NT2/D1 (cell line): ENCODE measurements around the gene MYL11.
"Not testable (repeated sequence)": the region's sequence is repeated elsewhere in the genome, so short reads cannot be mapped to it uniquely, and the experiment has no call there.

Source experiments
- DNase-seq: peaks from one replicate; pipeline ENCODE4 v3.0.0-alpha.2; 2011; ENCODE audit warnings: low read depth, low spot score
- H3K27me3 ChIP-seq: 2 replicates; pipeline ENCODE4 v1.6.0; 2011; ENCODE audit warnings: mild to moderate bottlenecking; ENCODE audit not compliant: insufficient read length, insufficient read depth
- H3K36me3 ChIP-seq: 2 replicates; pipeline ENCODE4 v1.6.1; 2011; ENCODE audit warnings: mild to moderate bottlenecking, low read length, mixed read lengths; ENCODE audit not compliant: insufficient read depth, insufficient read length
- H3K4me1 ChIP-seq: 2 replicates; pipeline ENCODE4 v1.5.1; 2011; ENCODE audit not compliant: insufficient read depth, insufficient read length
- H3K4me3 ChIP-seq: 2 replicates; pipeline ENCODE4 v1.5.1; 2011; ENCODE audit warnings: low read depth; ENCODE audit not compliant: insufficient read length
- H3K9ac ChIP-seq: 2 replicates; pipeline ENCODE4 v1.6.0; 2011; ENCODE audit warnings: low read depth; ENCODE audit not compliant: insufficient read length
- H3K9me3 ChIP-seq: 2 replicates; pipeline ENCODE4 v1.5.1; 2011; ENCODE audit warnings: mild to moderate bottlenecking, low read length; ENCODE audit not compliant: insufficient read depth
- SUZ12 ChIP-seq: IDR thresholded peaks from 2 replicates; pipeline ENCODE4 v1.6.1; 2011; ENCODE audit not compliant: insufficient read length, insufficient read depth; ENCODE audit errors: extremely low read depth
- YY1 ChIP-seq: IDR thresholded peaks from 2 replicates; pipeline ENCODE4 v1.6.1; 2011; ENCODE audit not compliant: insufficient read length, insufficient read depth
- ZNF274 ChIP-seq: IDR thresholded peaks from 2 replicates; pipeline ENCODE4 v1.6.1; 2011; ENCODE audit warnings: mild to moderate bottlenecking, low read depth, low read length

The MYL11 gene

GRCh38 chr16:30374538-30374937, at the start of gene MYL11:
Gene MYL11 (plus strand): TSS chr16:30374802. CDS start chr16:30374858, 56 bp downstream.
- Histone ChIP-seq H3K4me1 (peaks cover 12% of the 10 kb centered on the region), H3K4me3 (no peak within 1 kb of the TSS), H3K27me3 (no peaks in the 10 kb centered on the region), H3K9me3 (no peaks in the 10 kb centered on the region), H3K36me3 (no peaks in the 10 kb centered on the region), H3K9ac (no peak within 1 kb of the TSS)
- TF ChIP-seq YY1 (no peak), SUZ12 (no peak), ZNF274 (no peak)
- no peak for DNase-seq

DNA sequence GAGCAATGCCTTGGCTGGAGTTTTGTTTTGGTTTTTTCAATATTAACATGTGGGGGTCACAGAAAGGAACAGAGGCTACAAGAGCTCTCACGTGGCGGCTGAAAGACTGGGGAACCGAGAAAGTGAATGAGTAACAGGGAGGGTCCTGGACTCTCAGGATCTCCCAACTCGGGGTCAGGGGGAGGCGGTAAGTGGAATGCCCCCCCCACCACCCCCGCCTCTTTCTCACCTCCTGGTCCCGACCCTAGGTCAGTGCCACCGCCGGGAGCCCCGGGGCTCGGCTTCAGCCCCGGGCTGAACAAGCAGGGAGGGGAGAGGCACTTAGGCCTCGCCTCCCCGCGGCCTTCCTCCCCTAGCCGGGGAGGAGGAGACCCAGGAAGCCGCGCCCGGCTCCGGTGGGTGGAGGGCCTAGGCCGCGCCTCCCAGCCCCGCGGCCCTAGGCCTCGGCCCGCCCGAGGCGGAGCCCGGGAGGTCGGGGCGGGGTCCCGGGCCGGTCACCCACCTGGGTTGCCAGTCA, 40.1 kb upstream of the MYL11 start:
- DNase-seq, result peak; percentile 56
- H3K36me3 ChIP-seq, H3K9ac ChIP-seq, H3K9me3 ChIP-seq, H3K4me1 ChIP-seq, H3K27me3 ChIP-seq: not testable (repeated sequence)
- H3K4me3 ChIP-seq, result peak overlapping the region; percentile 86

DNA sequence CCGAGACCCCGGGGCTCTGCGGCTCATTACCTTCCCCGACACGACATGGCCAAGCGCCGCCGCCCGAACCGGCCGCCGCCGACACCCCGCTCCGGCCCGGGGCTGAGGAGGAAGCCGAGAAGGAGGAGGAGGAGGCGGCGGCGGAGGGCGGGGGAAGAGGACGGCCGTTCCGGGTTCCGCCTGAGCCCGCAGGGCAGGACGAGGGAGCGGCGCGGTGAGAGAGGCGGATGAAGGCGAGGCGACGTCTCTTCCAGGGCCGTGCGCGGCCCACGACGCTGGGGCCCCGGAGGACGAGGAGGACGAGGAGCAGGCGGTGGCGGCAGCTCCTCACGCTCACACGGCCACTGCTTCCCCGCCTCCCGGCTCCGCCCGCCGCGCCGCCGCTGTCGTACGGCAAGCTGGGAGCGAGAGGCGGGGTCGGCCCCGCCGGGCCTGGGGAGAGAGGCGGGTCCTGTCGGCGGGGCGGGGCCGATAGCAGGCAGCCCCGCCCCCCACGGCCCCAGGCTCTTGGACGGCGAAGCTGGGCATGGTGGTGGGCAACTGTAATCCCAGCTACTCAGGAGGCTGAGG, 39.5 kb upstream of the MYL11 start:
- not testable (repeated sequence) for H3K36me3 ChIP-seq, H3K4me1 ChIP-seq, H3K9me3 ChIP-seq, H3K27me3 ChIP-seq
- H3K4me3 ChIP-seq, result peak overlapping the region; percentile 86
- peak; percentile 65 for DNase-seq
- peak overlapping the region; percentile 95 for H3K9ac ChIP-seq

DNA sequence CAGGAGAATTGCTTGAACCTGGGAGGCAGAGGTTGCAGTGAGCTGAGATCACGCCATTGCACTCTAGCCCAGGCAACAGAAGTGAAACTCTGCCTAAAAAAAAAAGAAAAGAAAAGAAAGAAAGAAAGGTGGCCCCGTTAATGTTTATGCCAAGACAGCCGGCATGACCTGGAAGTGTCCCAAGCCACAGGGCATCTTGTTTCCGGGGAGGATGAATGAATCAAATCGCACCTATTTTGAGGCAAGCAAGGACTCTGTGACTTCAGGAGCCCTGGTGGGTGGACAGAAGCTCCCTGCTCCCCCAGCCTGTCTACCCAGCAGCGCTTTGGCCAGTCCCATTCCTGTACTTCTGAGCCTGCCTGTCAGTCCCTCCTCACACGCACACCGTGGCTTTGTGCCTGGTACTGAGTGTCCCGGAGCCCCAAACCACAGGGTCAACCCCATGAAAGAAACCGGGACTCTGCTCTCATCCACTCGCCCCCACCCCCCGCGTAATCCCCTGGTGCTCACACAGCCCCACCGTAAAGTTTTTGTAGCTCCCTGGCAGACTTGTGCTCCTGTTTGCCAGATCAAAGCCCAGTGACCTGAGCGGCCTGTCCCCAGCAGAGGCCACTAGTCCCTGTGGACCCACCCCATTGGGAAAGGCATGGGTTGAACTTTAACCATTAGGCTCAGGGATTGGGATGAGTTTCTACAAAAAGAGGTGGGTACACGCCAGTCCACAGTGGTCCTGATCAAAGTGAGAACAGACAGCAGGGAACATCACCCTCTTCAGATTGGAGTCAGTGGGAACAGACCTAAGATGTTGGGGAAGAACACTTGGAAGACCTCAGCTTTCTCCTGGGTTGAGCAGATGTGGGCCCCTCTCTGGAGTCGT, 38.8 kb upstream of the MYL11 start:
- Histone ChIP-seq H3K27me3 (no peaks in the 10 kb centered on the region), H3K36me3 (peaks cover 5% of the 10 kb centered on the region), H3K9me3 (no peaks in the 10 kb centered on the region), H3K4me1 (peaks cover 5% of the 10 kb centered on the region), H3K9ac (no peak overlapping the region), H3K4me3 (peak overlapping the region; percentile 5)
- TF ChIP-seq YY1 (no peak), ZNF274 (no peak)
- no peak for DNase-seq

DNA sequence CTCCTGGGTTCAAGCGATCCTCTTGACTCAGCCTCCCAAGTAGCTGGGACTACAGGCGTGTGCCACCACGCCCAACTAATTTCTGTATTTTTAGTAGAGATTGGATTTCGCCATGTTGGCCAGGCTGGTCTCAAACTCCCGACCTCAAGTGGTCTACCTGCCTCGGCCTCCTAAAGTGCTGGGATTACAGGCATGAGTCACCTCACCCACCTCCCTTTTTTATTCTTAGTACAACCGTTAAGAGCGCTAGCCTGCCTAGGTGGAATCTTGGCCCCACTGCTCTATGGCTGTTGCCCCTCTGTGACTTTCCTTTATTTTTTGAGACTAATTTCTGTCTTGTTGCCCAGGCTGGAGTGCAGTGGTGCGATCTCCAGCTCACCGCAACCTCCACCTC, 36.6 kb upstream of the MYL11 start:
- H3K27me3 ChIP-seq, H3K9ac ChIP-seq, H3K36me3 ChIP-seq: not testable (repeated sequence)

GRCh38 chr16:30338715-30339114, 35.9 kb upstream of the MYL11 start:
- not testable (repeated sequence) for H3K4me1 ChIP-seq, H3K27me3 ChIP-seq, H3K9me3 ChIP-seq, DNase-seq, H3K9ac ChIP-seq, H3K4me3 ChIP-seq, H3K36me3 ChIP-seq

More for the DNA sequence above, 36.6 kb upstream of the MYL11 start:
- not testable (repeated sequence) for H3K9me3 ChIP-seq, H3K4me1 ChIP-seq, H3K4me3 ChIP-seq, DNase-seq

GRCh38 chr16:30340621-30341020, 34.0 kb upstream of the MYL11 start:
- TF ChIP-seq ZNF274, result no peak
- no peak for TF ChIP-seq YY1
- no peak for TF ChIP-seq SUZ12
- DNase-seq, result no peak
- Histone ChIP-seq H3K4me3 (no peak overlapping the region), H3K4me1 (peaks cover 4% of the 10 kb centered on the region), H3K36me3 (peaks cover 9% of the 10 kb centered on the region), H3K27me3 (no peaks in the 10 kb centered on the region), H3K9me3 (no peaks in the 10 kb centered on the region), H3K9ac (no peak overlapping the region)

DNA sequence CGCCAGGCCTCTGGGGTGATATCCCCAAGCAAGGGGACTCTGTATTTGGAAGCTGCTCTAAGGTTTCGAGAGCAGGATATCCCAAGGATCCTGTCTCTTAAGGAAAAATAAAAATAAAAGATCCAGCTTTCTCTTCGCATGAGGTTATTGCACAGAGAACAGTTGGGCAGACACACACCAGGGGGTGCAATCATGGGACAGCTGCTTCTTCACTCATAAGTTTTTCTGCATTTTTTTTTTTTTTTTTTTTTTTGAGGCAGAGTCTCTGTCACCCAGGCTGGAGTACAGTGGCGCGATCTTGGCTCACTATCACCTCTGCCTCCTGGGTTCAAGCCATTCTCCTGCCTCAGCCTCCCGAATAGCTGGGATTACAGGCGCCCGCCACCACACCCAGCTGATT, 32.6 kb upstream of the MYL11 start:
- not testable (repeated sequence) for DNase-seq, H3K4me1 ChIP-seq, H3K27me3 ChIP-seq, H3K9me3 ChIP-seq, H3K36me3 ChIP-seq, H3K9ac ChIP-seq, H3K4me3 ChIP-seq
